ENCODE measurements around the gene ZNF865.

ZNF865 gene

GRCh38 chr19:55609326-55609725 is 3.9 kb downstream of the ZNF865 start:
- DNase-seq: no peak

GRCh38 chr19:55611300-55611982 is 6.0 kb downstream of the ZNF865 start:
- DNase-seq: no peak

- no peak for DNase-seq
Measured at GRCh38 chr19:55611983-55612645, 6.7 kb downstream of the ZNF865 start.

- no peak for DNase-seq
Measured at GRCh38 chr19:55613396-55613795, 7.9 kb downstream of the ZNF865 start.

- no peak for DNase-seq
Measured at GRCh38 chr19:55613930-55614710, 8.7 kb downstream of the ZNF865 start.

GRCh38 chr19:55614711-55615542 is 9.5 kb downstream of the ZNF865 start:
- no peak for DNase-seq

GRCh38 chr19:55615543-55616394 is 10.3 kb downstream of the ZNF865 start:
- no peak for DNase-seq

GRCh38 chr19:55616395-55616875 is 11.0 kb downstream of the ZNF865 start:
- DNase-seq: no peak

- no peak for DNase-seq
Measured at GRCh38 chr19:55617426-55617825, 12.0 kb downstream of the ZNF865 start.

GRCh38 chr19:55618426-55618825 is 13.0 kb downstream of the ZNF865 start:
- no peak for DNase-seq

GRCh38 chr19:55619286-55619685 is 13.8 kb downstream of the ZNF865 start:
- DNase-seq: no peak

- no peak for DNase-seq
Measured at GRCh38 chr19:55620410-55621204, 15.2 kb downstream of the ZNF865 start.

- no peak for DNase-seq
Measured at GRCh38 chr19:55621205-55621672, 15.8 kb downstream of the ZNF865 start.

- no peak for DNase-seq
Measured at GRCh38 chr19:55621673-55622231, 16.3 kb downstream of the ZNF865 start.

GRCh38 chr19:55622242-55622969 is 17.0 kb downstream of the ZNF865 start:
- no peak for DNase-seq

GRCh38 chr19:55623130-55623529 is 17.7 kb downstream of the ZNF865 start:
- no peak for DNase-seq

- DNase-seq: no peak
Measured at GRCh38 chr19:55623561-55623960, 18.1 kb downstream of the ZNF865 start.

- peak; percentile 89 to 94 (median 92) for DNase-seq
Measured at GRCh38 chr19:55624109-55625003, 18.9 kb downstream of the ZNF865 start, which contains the start of gene ZNF784. Gene ZNF784 (minus strand): TSS chr19:55624566. CDS start chr19:55624561, 5 bp downstream.

- no peak for DNase-seq
Measured at GRCh38 chr19:55625004-55625326, 19.5 kb downstream of the ZNF865 start.

Measured in activated CD4-positive, CD25-positive, alpha-beta regulatory T cell (primary cell).